ENCODE data around the gene TNP2.

TNP2 gene

GRCh38 chr16:11292076-11292748 lies 23.1 kb upstream of the TNP2 start:
- TF ChIP-seq GATA2 (IDR thresholded peaks at IDR 0.05; ENCODE audit: low read depth, low read length) (no peak), GATA3 (IDR thresholded peaks at IDR 0.05; ENCODE audit: low read depth, low read length) (no peak)

GRCh38 chr16:11291091-11291703 lies 22.1 kb upstream of the TNP2 start:
- TF ChIP-seq GATA3 (IDR thresholded peaks at IDR 0.05; ENCODE audit: low read depth, low read length) (no peak), GATA2 (IDR thresholded peaks at IDR 0.05; ENCODE audit: low read depth, low read length) (no peak)

GRCh38 chr16:11290102-11290893 lies 21.2 kb upstream of the TNP2 start:
- TF ChIP-seq GATA2 (IDR thresholded peaks at IDR 0.05; ENCODE audit: low read depth, low read length) = no peak
- TF ChIP-seq GATA3 (IDR thresholded peaks at IDR 0.05; ENCODE audit: low read depth, low read length) = no peak

GRCh38 chr16:11289202-11289601 lies 20.1 kb upstream of the TNP2 start:
- no peak for TF ChIP-seq GATA2 (IDR thresholded peaks at IDR 0.05; ENCODE audit: low read depth, low read length)
- no peak for TF ChIP-seq GATA3 (IDR thresholded peaks at IDR 0.05; ENCODE audit: low read depth, low read length)

GRCh38 chr16:11285842-11286241 lies 16.7 kb upstream of the TNP2 start:
- TF ChIP-seq GATA2 (IDR thresholded peaks at IDR 0.05; ENCODE audit: low read depth, low read length) (no peak), GATA3 (IDR thresholded peaks at IDR 0.05; ENCODE audit: low read depth, low read length) (no peak)

- no peak for TF ChIP-seq GATA2 (IDR thresholded peaks at IDR 0.05; ENCODE audit: low read depth, low read length)
- TF ChIP-seq GATA3 (IDR thresholded peaks at IDR 0.05; ENCODE audit: low read depth, low read length) = no peak
Observed at GRCh38 chr16:11283820-11284248, 14.7 kb upstream of the TNP2 start.

GRCh38 chr16:11280616-11281522 lies 11.7 kb upstream of the TNP2 start, which contains the start of gene PRM1:
PRM1 (minus strand) TSS chr16:11281330; CDS start chr16:11281238, 92 bp downstream.
- TF ChIP-seq GATA2 (IDR thresholded peaks at IDR 0.05; ENCODE audit: low read depth, low read length) = no peak
- TF ChIP-seq GATA3 (IDR thresholded peaks at IDR 0.05; ENCODE audit: low read depth, low read length) = no peak

- TF ChIP-seq GATA2 (IDR thresholded peaks at IDR 0.05; ENCODE audit: low read depth, low read length) = no peak
Observed at GRCh38 chr16:11278681-11279628, 9.8 kb upstream of the TNP2 start.

GRCh38 chr16:11277607-11278337 lies 8.6 kb upstream of the TNP2 start:
- TF ChIP-seq GATA2 (IDR thresholded peaks at IDR 0.05; ENCODE audit: low read depth, low read length) (no peak), GATA3 (IDR thresholded peaks at IDR 0.05; ENCODE audit: low read depth, low read length) (no peak)

GRCh38 chr16:11276896-11277593 lies 7.9 kb upstream of the TNP2 start:
- no peak for TF ChIP-seq GATA3 (IDR thresholded peaks at IDR 0.05; ENCODE audit: low read depth, low read length)
- TF ChIP-seq GATA2 (IDR thresholded peaks at IDR 0.05; ENCODE audit: low read depth, low read length) = no peak

- TF ChIP-seq GATA3 (IDR thresholded peaks at IDR 0.05; ENCODE audit: low read depth, low read length) (no peak), GATA2 (IDR thresholded peaks at IDR 0.05; ENCODE audit: low read depth, low read length) (no peak)
Observed at GRCh38 chr16:11276143-11276895, 7.2 kb upstream of the TNP2 start, which contains the start of gene PRM2. PRM2 (minus strand) TSS chr16:11276480; CDS start chr16:11276370, 110 bp downstream.

Measured in SH-SY5Y (cell line).